ENCODE measurements around the gene ABHD5.

- no peak for TF ChIP-seq CTCF (IDR thresholded peaks at IDR 0.05)
- no peak for TF ChIP-seq ETV6 (CRISPR knock-in tag; IDR thresholded peaks at IDR 0.05)
These were observed 84.1 kb downstream of the ABHD5 start for GRCh38 chr3:43774799-43775198.
